Muscle layer of duodenum (tissue), 2 donors: Measurements from ENCODE around the gene FN3K.

ENCODE experiments used
- H3K27ac ChIP-seq: one replicate; pipeline ENCODE4 v1.7.0; 2013; ENCODE audit warnings: mild to moderate bottlenecking, low read length
- H3K27me3 ChIP-seq: one replicate; pipeline ENCODE4 v1.7.0; 2013; ENCODE audit warnings: low read depth, mild to moderate bottlenecking, control low read depth, low read length
- H3K36me3 ChIP-seq, 2 donors: one replicate each; pipeline ENCODE4 v1.7.0; 2013; ENCODE audit warnings: low read length in 2 of 2, control low read depth in 1 of 2, mild to moderate bottlenecking in 1 of 2; ENCODE audit not compliant: insufficient read depth in 2 of 2, control insufficient read depth in 1 of 2
- H3K4me1 ChIP-seq, 2 donors: one replicate each; pipeline ENCODE4 v1.7.0; 2013; ENCODE audit warnings: low read length in 2 of 2, mild to moderate bottlenecking in 2 of 2, control low read depth in 1 of 2, moderate library complexity in 1 of 2; ENCODE audit not compliant: insufficient read depth in 2 of 2, control insufficient read depth in 1 of 2
- H3K4me3 ChIP-seq, 2 donors: one replicate each; pipeline ENCODE4 v1.7.0; 2013; ENCODE audit warnings: low read length in 2 of 2, low read depth in 1 of 2, mild to moderate bottlenecking in 1 of 2
- H3K9me3 ChIP-seq, 2 donors: one replicate each; pipeline ENCODE4 v1.7.0; 2013; ENCODE audit warnings: low read length in 2 of 2, control low read depth in 1 of 2, mild to moderate bottlenecking in 1 of 2; ENCODE audit not compliant: control insufficient read depth in 1 of 2
- donor health status: healthy.

Gene FN3K

DNA sequence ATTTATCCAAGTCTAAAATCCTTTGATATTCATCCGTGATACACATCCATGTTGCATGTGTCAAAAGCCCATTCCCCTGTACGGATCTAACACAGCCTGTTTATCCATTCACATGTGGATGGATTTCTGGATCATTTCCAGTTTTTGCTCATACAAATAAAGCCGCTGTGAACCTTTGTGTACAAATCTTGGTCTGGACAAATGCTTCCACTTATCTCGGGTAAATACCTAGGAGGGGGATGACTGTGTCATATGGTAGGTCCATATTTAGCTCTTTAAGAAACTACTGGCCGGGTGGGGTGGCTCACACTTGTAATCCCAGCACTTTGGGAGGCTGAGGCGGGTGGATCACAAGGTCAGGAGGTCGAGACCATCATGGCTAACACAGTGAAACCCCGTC lies 10.1 kb downstream of the FN3K start:
- Histone ChIP-seq H3K27ac (no peak overlapping the region), H3K36me3 (peaks cover 16 to 36% of the 10 kb centered on the region in 2 donors), H3K27me3 (no peaks in the 10 kb centered on the region), H3K4me1 (no peaks in the 10 kb centered on the region), H3K4me3 (no peak overlapping the region), H3K9me3 (peaks cover 0 to 4% of the 10 kb centered on the region in 2 donors)

- H3K27ac ChIP-seq, result no peak overlapping the region
- no peak overlapping the region for H3K4me3 ChIP-seq
- H3K36me3 ChIP-seq, result peaks cover 0 to 6% of the 10 kb centered on the region in 2 donors
- H3K4me1 ChIP-seq, result peaks cover 5 to 14% of the 10 kb centered on the region in 2 donors
- H3K27me3 ChIP-seq, result no peaks in the 10 kb centered on the region
- H3K9me3 ChIP-seq, result peaks cover 0 to 2% of the 10 kb centered on the region in 2 donors
Observed at GRCh38 chr17:82748756-82749155, 13.3 kb downstream of the FN3K start.

DNA sequence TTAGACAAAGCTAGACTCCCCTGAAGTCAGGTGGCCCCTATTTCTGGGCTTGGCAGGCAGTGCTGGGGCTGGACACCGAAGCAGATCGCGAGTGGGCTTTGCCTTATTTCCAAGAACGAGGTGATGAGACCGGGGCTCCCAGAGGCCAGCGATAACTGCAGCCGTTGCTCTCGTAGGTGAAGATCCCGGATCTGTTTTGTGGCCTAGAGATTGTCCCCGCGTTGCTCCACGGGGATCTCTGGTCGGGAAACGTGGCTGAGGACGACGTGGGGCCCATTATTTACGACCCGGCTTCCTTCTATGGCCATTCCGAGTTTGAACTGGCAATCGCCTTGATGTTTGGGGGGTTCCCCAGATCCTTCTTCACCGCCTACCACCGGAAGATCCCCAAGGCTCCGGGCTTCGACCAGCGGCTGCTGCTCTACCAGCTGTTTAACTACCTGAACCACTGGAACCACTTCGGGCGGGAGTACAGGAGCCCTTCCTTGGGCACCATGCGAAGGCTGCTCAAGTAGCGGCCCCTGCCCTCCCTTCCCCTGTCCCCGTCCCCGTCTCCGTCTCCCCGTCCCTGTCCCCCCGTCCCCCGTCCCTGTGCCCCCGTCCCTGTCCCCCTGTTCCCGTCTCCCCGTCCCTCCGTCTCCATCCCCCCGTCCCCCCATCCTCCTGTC lies 15.0 kb downstream of the FN3K start:
- Histone ChIP-seq H3K9me3 (peaks cover 0 to 2% of the 10 kb centered on the region in 2 donors), H3K4me3 (no peak overlapping the region), H3K36me3 (no peaks in the 10 kb centered on the region), H3K27ac (no peak overlapping the region), H3K4me1 (peaks cover 5 to 14% of the 10 kb centered on the region in 2 donors), H3K27me3 (no peaks in the 10 kb centered on the region)

DNA sequence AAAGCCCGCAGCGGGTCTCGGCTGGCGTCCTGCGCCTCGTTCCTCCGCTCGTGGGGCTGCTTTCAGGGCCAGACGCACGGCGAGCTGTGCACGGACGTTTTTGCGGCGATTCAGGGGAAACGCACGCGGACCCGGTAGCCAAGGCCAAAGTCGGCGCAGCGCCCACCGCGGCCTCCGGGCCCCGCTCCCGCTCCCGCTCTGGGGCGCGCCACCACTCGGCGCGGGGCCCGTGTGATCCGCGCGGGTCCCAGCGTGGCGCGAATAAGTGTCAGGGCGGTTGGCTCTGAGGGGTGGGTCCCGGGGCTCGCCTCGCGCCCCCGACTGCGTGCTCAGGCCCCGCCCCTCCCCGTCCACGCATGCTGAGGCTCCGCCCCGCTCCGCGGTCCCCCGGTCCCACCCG lies 15.8 kb downstream of the FN3K start:
- Histone ChIP-seq H3K27ac (no peak overlapping the region), H3K4me1 (peaks cover 5 to 14% of the 10 kb centered on the region in 2 donors), H3K9me3 (peaks cover 0 to 2% of the 10 kb centered on the region in 2 donors), H3K36me3 (no peaks in the 10 kb centered on the region), H3K27me3 (no peaks in the 10 kb centered on the region), H3K4me3 (peak overlapping the region in 1 of 2 donors; percentile 60)

- peaks cover 0 to 2% of the 10 kb centered on the region in 2 donors for H3K9me3 ChIP-seq
- peaks cover 5 to 14% of the 10 kb centered on the region in 2 donors for H3K4me1 ChIP-seq
- H3K4me3 ChIP-seq, result peak within 1 kb of the TSS; percentile 68 to 88
- H3K27ac ChIP-seq, result no peak within 1 kb of the TSS
- H3K27me3 ChIP-seq, result no peaks in the 10 kb centered on the region
- no peaks in the 10 kb centered on the region for H3K36me3 ChIP-seq
Observed at GRCh38 chr17:82751571-82752370, 16.4 kb downstream of the FN3K start, which contains the start of gene TBCD. Gene TBCD (plus strand): TSS chr17:82752065. CDS start chr17:82752194, 129 bp downstream.

DNA sequence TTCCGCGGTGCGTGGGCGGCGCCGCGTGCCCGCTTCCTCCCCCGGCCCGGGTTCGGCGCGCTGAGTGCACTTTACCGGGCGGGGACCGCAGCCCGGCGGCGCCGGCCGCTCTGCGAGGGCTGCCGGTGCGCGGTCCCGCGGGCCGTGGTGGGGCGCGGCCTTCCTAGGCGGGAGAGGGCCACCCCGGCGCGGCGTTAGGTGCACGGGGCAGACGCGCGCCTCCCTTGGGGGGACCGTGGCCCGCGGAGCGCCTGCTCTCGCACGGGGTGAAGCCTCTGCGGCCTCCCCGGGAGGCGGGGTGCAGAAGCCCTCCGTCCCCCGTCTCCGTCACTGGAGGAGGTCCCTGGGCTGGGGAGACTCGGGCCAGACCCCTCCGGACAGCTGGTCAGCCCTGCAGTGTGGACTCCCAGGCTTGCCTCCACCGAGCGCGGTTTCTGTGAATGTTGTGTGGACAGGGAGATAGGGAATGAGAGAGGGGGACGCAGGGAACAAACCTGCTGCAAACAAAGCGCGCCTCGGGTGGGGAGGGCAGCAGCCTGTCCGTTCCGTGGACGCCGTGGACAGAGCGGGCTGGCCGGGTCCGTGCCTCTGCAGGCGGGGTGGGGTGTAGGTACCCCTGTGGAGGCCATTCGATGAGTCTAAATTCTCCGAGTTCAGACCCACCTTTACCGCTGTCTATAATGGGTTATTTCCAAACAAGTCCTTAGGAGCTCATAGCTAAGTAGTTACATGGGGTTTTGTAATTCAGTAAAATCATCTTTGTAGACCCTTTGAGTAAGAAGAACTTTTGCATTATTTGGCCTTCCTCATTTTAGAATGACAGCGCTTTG lies 17.2 kb downstream of the FN3K start:
- H3K27ac ChIP-seq, result no peak overlapping the region

DNA sequence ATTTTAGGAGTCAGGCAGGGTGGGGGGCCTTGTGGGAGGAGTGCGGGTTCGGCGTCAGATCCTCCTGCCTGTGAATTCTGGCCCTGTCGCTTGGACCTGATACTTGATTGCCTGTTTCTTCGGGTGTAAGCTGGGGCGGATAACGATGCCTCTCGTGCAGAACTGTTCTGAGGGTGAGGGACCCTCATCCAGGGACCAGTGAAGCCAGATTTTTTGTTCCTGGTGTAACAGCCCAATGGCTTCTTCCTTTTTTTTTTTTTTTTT lies 17.7 kb downstream of the FN3K start:
- Histone ChIP-seq H3K4me1 (peaks cover 5 to 14% of the 10 kb centered on the region in 2 donors), H3K4me3 (peak overlapping the region; percentile 68 to 88), H3K27ac (no peak overlapping the region), H3K9me3 (no peaks in the 10 kb centered on the region), H3K36me3 (no peaks in the 10 kb centered on the region), H3K27me3 (no peaks in the 10 kb centered on the region)

More for the DNA sequence above, 17.2 kb downstream of the FN3K start:
- Histone ChIP-seq H3K4me3 (peak overlapping the region; percentile 68 to 88), H3K4me1 (peaks cover 5 to 14% of the 10 kb centered on the region in 2 donors), H3K27me3 (no peaks in the 10 kb centered on the region), H3K9me3 (no peaks in the 10 kb centered on the region), H3K36me3 (no peaks in the 10 kb centered on the region)

DNA sequence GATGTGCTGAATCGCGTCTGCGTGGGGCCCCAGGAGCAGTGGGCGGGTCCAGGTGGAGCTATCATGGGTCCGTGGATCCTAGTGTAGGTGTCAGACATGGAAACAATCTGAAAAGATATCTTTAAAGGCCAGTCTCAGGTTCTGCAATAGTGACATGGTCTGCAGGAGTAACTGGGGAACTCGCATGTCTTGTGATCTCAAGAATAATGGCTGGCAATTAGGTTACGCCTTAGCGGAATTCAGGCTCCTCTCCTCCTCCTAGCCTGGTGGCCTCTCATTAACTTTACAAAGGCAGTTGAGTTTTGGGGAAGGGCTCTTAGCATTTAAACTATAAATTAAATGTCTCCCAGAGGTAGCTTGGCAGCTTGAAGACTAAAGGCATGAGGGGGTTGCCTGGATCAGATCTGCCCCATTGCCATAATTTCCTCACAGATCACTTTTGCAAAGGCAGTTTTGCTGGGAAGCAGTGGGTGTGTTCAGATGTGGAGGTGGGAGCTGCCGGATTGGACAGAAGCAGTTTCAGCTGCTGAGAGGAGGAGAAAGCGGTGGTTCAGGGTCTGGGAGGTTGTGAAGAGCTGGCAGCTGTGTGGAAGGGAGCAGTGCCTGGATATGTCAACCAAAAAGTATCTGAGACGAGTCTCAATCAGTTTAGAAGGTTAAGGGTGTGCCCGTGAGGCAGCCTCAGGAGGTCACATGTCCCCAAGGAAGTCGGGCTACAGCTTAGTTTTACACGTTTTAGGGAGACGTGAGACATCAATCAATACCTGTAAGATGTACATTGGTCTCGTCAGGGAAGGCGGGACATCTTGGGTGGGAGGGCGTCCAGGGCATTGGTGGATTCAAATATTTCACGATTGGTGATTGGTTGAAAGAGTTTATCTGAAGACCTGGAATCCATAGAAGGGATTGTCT lies 19.1 kb downstream of the FN3K start:
- no peak overlapping the region for H3K4me3 ChIP-seq

DNA sequence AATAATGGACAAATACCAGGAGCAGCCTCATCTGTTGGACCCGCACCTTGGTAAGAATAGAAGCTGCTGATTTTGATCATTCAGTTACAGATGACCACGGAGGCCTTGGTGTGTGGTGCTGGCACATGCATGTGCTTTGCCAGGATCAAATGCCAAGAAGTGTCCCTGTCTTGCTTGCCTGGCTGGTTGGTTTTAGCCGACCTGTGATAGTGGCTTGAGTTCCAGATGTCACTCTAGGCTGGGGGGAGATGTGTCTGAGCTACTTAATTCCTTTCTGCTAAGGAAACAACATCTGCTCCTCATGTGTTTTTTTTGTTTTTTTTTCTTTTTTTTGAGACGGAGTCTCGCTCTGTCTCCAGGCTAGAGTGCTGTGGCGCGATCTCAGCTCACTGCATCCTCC lies 20.8 kb downstream of the FN3K start:
- Histone ChIP-seq H3K4me3 (no peak overlapping the region), H3K9me3 (no peaks in the 10 kb centered on the region), H3K36me3 (no peaks in the 10 kb centered on the region), H3K4me1 (peaks cover 5 to 14% of the 10 kb centered on the region in 2 donors), H3K27me3 (no peaks in the 10 kb centered on the region), H3K27ac (no peak overlapping the region)

More for the DNA sequence above, 19.1 kb downstream of the FN3K start:
- Histone ChIP-seq H3K27ac (no peak overlapping the region), H3K9me3 (no peaks in the 10 kb centered on the region), H3K4me1 (peaks cover 5 to 14% of the 10 kb centered on the region in 2 donors), H3K36me3 (no peaks in the 10 kb centered on the region), H3K27me3 (no peaks in the 10 kb centered on the region)

DNA sequence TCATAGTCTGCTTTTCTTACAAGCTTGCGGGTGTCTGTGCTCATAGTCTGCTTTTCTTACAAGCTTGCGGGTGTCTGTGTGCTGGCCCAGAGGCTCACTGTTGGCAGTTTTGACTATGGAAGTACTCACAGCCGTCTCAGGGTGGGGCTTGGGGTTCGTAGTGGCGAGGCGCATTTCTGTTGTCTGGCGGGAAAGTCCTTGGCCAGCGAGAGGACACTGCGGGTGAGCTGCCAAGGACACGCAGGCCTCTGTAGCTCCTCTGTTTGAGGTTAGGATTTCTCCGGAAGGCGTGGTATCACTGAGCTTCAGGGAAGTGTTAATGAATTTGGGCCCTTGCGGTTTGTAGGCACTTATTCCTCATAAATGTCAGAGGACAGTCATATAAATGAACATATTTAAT lies 30.0 kb downstream of the FN3K start:
- H3K36me3 ChIP-seq, result peaks cover 15 to 32% of the 10 kb centered on the region in 2 donors
- H3K9me3 ChIP-seq, result no peaks in the 10 kb centered on the region
- no peak overlapping the region for H3K27ac ChIP-seq

More for the DNA sequence above, 30.0 kb downstream of the FN3K start:
- H3K4me1 ChIP-seq, result peaks cover 0 to 3% of the 10 kb centered on the region in 2 donors
- no peaks in the 10 kb centered on the region for H3K27me3 ChIP-seq
- no peak overlapping the region for H3K4me3 ChIP-seq
